Fibroblast of skin of left biceps (primary cell): ENCODE results near the gene CSN1S1.
"Not testable (repeated sequence)": the region's sequence is repeated elsewhere in the genome, so short reads cannot be mapped to it uniquely, and the experiment has no call there.

ENCODE experiments used
- DNase-seq, 2 experiments: peaks; one replicate each; pipeline ENCODE4 v3.0.0-alpha.2; 2013; ENCODE audit warnings: low read depth in 2 of 2

Gene CSN1S1

DNA sequence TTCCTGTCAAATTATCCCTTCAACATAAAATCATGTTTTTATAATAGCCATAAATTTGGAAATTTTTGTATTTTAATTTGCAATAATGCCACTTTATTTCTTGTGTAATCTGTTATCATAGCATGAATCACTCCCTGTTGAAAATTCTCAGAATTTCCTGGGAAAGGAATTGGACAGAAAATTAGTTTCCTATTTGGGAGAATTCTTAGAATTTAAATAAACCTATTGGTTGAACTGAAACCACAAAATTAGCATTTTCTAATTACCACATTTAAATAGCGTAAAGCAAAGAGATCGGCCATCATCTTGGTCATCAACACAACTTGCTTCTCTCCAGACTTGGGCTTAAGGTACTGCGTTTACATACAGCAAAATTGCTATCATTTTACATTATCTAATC, at the start of gene CSN1S1:
Gene CSN1S1 (plus strand): TSS at position 301 of the 400 bp plus-strand sequence. CDS start 1,488 bp downstream, outside the sequence.
- DNase-seq, result no peak

DNA sequence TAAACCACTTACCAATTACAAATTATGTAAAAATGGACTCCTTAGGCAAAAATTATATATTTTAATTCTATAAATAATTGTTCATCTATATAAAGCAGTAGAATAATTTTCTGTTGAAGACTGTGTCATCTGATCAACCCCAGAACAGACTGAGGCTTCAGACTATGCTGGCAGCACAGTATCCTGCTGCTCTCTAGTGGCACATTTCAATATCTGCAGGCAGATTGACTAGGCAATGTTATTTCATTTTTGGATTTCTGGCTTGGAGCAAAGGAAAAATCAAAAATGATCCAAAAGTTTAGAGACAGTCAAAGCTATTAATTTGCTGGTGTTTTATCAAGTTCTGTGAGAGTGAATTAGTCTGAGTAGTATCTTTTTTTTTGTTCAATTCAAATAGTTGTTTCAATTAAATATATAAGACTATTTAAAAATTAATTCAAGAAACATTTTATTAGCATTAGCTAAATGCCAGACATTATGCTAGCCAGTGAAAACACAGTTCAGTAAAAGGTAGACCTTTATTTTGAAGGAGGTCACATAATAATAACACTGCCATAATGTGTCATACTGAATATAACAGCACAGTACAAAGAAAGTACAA, 49.6 kb upstream of the CSN1S1 start:
- peak in 1 of 2 experiments; percentile 12 for DNase-seq

DNA sequence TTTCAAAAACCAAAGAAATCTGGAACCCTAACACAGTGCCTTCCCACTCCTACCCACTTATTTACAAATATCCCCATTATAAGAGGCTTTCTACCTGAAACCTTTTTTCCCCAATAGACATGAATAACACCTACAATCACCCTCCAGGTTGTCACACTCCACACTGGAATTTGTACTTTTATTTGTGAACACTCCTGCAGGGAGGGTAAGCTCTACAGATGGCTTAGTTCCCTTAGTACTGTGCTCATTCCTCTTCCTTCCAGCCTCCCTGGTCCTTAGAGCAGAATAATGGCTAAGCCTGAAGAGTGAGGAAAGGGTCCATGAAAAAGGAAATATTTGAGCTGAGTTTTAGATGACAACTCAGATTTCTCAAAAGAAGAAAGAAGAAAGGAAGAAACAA, 48.7 kb upstream of the CSN1S1 start:
- no peak for DNase-seq

GRCh38 chr4:69888336-69888735, 42.5 kb upstream of the CSN1S1 start:
- no peak for DNase-seq

- DNase-seq, result no peak
These were observed 36.7 kb upstream of the CSN1S1 start for GRCh38 chr4:69894186-69894585.

- no peak for DNase-seq
These were observed 36.1 kb upstream of the CSN1S1 start for GRCh38 chr4:69894721-69895120.

DNA sequence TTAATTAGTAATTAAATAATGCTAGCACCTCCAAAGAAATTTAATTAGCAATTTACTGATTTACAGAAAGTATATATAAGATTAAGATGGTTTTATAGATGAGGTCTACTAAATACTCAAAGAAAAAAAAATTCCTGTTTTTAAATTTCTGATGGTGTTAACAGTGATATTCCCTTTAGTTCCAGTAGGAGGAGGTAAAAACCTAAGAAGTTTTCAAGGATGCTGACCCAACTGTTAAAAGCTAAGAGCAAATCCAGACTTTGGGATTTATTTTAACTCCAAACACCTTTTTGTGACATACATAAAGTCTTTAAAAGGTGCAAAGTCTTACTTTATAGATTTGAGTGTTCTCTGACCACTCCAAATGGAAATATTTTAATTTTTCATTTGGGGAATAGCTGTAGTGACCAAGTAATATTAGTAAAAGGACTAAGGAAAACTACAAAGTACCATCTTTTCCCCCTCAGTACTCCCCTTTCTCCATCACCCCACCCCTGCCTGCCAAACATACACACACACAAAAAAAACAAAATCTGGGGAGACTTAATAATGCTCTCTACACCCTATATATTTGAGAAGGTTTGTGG, 34.2 kb upstream of the CSN1S1 start:
- no peak for DNase-seq

GRCh38 chr4:69907151-69907550, 23.7 kb upstream of the CSN1S1 start:
- peak; percentile 19 to 32 for DNase-seq

DNA sequence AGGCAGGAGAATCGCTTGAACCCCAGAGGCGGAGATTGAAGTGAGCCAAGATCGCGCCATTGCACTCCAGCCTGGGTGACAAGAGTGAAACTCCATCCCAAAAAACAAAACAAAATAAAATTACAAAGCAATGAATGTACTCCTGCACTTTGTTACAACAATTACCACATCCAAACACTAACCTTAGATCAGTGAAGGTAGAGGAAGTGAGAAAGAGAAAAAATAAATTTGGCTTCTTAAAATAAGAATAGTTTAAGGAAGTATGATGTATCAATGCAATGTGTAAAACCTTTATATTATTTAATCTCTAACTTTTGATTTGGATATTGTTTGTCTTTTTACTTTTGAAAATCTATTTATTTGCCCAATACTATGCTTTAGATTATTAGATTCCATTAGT, 21.7 kb upstream of the CSN1S1 start:
- no peak for DNase-seq

DNA sequence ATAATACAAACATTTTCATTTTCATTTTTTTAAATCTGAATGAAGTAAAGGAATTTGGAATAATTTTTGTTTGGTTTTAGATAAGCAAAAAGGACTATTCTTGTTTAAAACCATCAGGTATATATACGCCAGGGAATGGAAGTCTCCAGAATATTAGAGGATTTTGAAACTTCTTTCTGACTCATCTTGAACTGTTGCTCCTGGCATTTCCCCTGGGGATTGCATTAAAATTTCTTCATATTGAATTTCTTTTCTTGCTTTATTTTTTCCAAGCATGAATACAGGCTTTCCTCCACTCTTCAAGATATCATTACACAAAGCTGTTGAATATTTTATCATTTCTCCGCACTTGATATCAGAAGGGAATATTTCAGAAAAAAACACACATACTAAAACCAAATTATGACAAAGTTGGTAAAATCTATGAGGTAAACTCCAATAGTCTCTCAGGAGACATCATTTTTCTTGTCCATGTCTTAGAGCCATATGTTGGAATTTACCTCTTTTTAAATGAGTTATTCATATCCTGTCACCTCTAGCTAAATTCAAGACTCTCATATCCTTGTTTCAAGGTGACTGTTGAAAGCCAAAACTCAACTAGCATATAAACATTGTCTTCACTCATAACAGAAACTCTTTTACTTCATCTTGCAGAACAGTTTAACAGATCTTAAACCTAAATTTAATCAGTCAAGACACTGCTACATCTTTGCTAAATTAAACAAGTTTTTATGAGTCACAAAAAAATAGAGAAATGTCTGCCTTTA, 20.7 kb upstream of the CSN1S1 start:
- peak; percentile 32 to 33 for DNase-seq

DNA sequence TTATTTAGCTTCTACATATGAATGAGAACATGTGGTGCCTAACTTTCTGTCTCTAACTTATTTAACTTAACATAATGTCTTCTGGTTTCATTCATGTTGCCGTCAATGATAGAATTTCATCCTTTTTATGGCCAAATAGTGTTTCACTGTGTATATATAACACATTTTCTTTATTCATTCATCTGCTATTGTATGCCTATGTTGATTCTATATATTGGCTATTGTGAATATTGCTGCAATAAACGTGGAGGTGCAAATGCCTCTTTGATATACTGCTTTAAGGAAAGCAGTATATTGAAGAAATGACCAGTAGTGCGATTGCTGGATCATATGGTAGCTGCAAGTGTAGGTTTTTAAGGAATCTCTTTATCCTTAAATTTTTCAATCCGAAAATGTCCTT, 10.0 kb upstream of the CSN1S1 start:
- DNase-seq, result no peak

DNA sequence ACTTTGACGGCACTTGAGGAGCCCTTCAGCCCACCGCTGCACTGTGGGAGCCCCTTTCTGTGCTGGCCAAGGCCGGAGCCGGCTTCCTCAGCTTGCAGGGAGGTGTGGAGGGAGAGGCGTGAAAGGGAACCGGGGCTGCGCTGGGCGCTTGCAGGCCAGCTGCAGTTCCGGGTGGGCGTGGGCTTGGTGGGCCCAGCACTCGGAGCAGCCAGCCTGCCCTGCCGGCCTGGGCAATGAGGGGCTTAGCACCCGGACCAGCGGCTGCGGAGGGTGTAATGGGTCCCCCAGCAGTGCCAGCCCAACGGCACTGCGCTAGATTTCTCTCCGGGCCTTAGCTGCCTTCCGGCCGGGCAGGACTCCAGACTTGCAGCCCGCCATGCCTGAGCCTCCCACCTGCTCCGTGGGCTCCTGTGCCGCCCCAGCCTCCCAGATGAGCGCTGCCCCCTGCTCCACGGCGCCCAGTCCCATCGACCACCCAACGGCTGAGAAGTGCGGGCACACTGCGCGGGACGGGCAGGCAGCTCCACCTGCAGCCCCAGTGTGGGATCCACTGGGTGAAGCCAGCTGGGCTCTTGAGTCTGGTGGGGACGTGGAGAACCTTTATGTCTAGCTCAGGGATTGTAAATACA, 7.0 kb upstream of the CSN1S1 start:
- not testable (repeated sequence) for DNase-seq

GRCh38 chr4:69934150-69934549, 3.3 kb downstream of the CSN1S1 start:
- DNase-seq, result no peak

- peak in 1 of 2 experiments; percentile 0 for DNase-seq
These were observed 5.7 kb downstream of the CSN1S1 start for GRCh38 chr4:69936566-69936965.

GRCh38 chr4:69951602-69952001, 20.7 kb downstream of the CSN1S1 start:
- no peak for DNase-seq

- no peak for DNase-seq
These were observed 26.3 kb downstream of the CSN1S1 start for GRCh38 chr4:69957209-69957608.

- DNase-seq, result no peak
These were observed 34.8 kb downstream of the CSN1S1 start, which contains the start of gene CSN2 for GRCh38 chr4:69965628-69966027. CSN2 (minus strand) TSS chr4:69965728; CDS start chr4:69960995, 4,733 bp downstream.

DNA sequence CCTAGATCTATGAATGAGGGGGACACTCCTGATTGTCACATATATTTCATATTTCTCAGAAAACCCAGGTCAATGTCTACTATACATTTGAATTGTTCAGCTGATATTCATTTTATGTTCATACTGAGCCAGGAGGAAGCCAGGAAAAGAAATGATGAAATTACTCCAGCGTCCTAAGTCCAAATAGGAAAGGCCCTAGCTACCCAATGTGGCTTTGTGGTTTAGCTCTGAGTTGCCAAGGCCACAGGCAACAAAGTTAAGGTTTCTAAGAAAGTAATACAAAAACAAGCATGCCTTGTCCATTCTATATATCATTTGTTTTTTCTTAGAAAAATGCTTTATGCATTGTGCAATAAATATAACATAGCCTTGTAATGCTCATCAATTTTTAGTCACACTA, 39.2 kb downstream of the CSN1S1 start:
- DNase-seq, result no peak

DNA sequence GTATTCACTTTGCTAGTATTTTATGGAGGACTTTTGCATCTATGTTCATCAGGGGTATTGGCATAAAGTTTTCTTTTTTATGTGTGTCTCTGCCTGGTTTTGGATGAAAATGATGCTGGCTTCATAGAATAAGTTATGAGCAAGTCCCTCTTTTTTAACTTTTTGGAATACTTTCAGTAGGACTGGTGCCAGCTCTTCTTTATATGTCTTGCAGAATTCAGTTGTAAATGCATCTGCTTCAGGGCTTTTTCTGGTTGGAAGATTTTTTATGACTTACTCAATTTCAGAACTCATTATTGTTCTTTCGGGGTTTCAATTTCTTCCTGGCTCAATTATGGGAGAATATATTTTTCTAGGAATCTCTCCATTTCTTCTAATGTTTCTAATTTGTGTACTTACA, 43.8 kb downstream of the CSN1S1 start:
- no peak for DNase-seq

GRCh38 chr4:69977582-69977981, 46.7 kb downstream of the CSN1S1 start:
- DNase-seq, result no peak

- peak in 1 of 2 experiments; percentile 1 for DNase-seq
These were observed 53.2 kb downstream of the CSN1S1 start for GRCh38 chr4:69984030-69984443.

GRCh38 chr4:69986663-69987062, 55.8 kb downstream of the CSN1S1 start:
- DNase-seq, result no peak
